22Rv1 (cell line): ENCODE measurements around the gene NOVA1.

Source experiments
- ZFX ChIP-seq: fragments of 450-650 bp; IDR thresholded peaks from 2 replicates; pipeline ENCODE4 v1.6.1; 2017; ENCODE audit warnings: antibody characterized with exemption, borderline replicate concordance
- TF ChIP-seq, protein P1 (sequence below): fragments of 450-650 bp; IDR thresholded peaks from 2 replicates; pipeline ENCODE4 v1.5.1; 2017; ENCODE audit warnings: mild to moderate bottlenecking

DNA sequence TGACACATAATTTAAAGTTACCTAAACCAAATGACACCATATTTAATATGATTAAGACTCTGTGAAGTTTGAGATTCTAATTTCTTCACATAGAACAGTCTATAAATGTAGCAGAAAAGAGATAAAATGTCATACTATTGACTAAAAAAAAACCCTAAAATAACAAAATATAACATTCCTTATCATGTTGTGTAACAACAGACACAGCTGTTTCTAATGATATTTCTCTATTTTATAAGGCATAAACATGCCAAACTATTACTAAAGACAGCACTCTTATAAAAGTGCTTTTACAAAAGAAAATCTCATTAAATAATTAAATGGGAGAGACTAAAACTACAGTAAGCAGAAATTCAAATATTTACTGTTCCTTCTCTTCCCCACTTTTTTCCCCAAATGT is 49.4 kb downstream of the NOVA1 start:
- TF ChIP-seq, protein P1, sequence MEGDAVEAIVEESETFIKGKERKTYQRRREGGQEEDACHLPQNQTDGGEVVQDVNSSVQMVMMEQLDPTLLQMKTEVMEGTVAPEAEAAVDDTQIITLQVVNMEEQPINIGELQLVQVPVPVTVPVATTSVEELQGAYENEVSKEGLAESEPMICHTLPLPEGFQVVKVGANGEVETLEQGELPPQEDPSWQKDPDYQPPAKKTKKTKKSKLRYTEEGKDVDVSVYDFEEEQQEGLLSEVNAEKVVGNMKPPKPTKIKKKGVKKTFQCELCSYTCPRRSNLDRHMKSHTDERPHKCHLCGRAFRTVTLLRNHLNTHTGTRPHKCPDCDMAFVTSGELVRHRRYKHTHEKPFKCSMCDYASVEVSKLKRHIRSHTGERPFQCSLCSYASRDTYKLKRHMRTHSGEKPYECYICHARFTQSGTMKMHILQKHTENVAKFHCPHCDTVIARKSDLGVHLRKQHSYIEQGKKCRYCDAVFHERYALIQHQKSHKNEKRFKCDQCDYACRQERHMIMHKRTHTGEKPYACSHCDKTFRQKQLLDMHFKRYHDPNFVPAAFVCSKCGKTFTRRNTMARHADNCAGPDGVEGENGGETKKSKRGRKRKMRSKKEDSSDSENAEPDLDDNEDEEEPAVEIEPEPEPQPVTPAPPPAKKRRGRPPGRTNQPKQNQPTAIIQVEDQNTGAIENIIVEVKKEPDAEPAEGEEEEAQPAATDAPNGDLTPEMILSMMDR = no peak
- no peak for TF ChIP-seq ZFX
